ENCODE measurements around the gene ZNF566.

- TF ChIP-seq CTCF (IDR thresholded peaks at IDR 0.05) = no peak
- no peak for TF ChIP-seq POLR2A (IDR thresholded peaks at IDR 0.05)
- peak in 2 of 3 donors; percentile 45 to 51 for TF ChIP-seq POLR2AphosphoS5 (IDR thresholded peaks at IDR 0.05)
- no peak for TF ChIP-seq EP300 (IDR thresholded peaks at IDR 0.05)
Observed at GRCh38 chr19:36489118-36489919, at the start of gene ZNF566.
